ENCODE measurements around the gene ZMAT5.

The ZMAT5 gene

DNA sequence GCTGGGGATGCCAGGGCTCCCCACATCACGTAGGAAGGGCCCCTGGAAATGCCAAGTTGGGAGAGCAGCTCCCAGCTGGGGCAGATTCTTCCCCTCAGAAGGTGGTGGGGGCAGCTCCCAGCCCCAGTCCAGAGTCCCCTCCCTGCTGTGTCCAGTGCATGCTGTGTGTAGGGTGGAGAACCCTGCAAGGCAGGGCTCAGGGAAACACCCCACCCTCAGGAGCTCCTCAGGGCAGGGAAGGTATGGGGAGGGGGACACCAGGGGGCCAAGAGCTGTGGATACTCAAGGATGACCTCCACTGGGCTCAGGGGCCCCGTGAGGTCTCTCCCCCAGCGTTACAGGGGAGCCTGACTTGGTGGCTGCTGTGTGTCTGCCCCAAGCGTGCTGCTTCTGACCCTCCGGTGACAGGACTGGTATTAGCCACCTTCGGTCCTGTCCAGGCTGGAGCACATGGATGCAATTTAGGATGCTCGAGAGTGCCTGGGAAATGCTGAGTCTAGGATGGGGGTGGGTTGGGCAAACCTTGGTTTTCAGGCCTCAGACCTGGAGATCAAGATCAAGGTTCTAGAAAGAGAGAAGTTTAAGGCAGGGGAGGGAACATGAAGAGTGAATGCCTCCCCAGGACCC, 63.1 kb downstream of the ZMAT5 start:
- peaks cover 4 to 27% of the 10 kb centered on the region in 2 donors for H3K4me1 ChIP-seq (ENCODE audit: control insufficient read depth in 1 of 2, insufficient read depth in 2 of 2, low read length in 2 of 2)
- no peak overlapping the region for H3K27ac ChIP-seq (ENCODE audit: low read length)
- H3K36me3 ChIP-seq (ENCODE audit: control insufficient read depth in 1 of 2, insufficient read depth in 2 of 2, low read length in 2 of 2): no peaks in the 10 kb centered on the region
- no peaks in the 10 kb centered on the region for H3K9me3 ChIP-seq (ENCODE audit: control insufficient read depth in 1 of 2, low read length in 2 of 2)
- H3K27me3 ChIP-seq (ENCODE audit: low read depth, low read length): no peaks in the 10 kb centered on the region
- no peak overlapping the region for H3K4me3 ChIP-seq (ENCODE audit: low read depth in 1 of 2, low read length in 2 of 2)

DNA sequence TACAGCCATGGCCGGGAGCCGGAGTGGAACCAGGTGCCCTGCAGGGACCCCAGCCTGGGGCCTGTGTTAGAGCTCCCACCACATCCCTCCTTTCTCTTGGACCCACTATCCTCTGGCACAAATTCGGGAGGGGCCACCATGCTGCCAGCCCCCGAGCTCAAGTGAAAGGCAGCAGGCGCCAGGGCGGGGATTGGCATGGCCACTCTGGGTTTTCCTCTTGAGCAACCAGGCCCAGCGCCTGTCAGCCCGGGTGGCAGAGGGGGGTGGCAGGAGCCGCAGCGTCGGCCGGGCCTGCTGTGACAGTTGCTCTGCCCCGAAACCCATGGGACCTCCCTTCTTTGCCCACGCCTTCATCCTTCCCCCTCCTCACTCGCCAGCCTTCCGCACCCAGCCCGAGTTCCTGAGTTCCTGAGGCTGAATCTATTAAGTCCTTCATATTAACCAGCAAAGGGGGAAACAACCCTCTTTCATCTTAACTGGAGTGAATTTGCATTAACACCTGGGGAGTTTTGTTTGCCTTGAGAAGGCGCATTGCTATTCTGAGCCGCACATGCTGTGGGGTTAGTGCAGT, 63.8 kb downstream of the ZMAT5 start:
- Histone ChIP-seq H3K27ac (ENCODE audit: low read length) (no peak overlapping the region), H3K4me1 (ENCODE audit: control insufficient read depth in 1 of 2, insufficient read depth in 2 of 2, low read length in 2 of 2) (peaks cover 4 to 27% of the 10 kb centered on the region in 2 donors), H3K4me3 (ENCODE audit: low read depth in 1 of 2, low read length in 2 of 2) (no peak overlapping the region), H3K27me3 (ENCODE audit: low read depth, low read length) (no peaks in the 10 kb centered on the region), H3K36me3 (ENCODE audit: control insufficient read depth in 1 of 2, insufficient read depth in 2 of 2, low read length in 2 of 2) (no peaks in the 10 kb centered on the region), H3K9me3 (ENCODE audit: control insufficient read depth in 1 of 2, low read length in 2 of 2) (no peaks in the 10 kb centered on the region)

DNA sequence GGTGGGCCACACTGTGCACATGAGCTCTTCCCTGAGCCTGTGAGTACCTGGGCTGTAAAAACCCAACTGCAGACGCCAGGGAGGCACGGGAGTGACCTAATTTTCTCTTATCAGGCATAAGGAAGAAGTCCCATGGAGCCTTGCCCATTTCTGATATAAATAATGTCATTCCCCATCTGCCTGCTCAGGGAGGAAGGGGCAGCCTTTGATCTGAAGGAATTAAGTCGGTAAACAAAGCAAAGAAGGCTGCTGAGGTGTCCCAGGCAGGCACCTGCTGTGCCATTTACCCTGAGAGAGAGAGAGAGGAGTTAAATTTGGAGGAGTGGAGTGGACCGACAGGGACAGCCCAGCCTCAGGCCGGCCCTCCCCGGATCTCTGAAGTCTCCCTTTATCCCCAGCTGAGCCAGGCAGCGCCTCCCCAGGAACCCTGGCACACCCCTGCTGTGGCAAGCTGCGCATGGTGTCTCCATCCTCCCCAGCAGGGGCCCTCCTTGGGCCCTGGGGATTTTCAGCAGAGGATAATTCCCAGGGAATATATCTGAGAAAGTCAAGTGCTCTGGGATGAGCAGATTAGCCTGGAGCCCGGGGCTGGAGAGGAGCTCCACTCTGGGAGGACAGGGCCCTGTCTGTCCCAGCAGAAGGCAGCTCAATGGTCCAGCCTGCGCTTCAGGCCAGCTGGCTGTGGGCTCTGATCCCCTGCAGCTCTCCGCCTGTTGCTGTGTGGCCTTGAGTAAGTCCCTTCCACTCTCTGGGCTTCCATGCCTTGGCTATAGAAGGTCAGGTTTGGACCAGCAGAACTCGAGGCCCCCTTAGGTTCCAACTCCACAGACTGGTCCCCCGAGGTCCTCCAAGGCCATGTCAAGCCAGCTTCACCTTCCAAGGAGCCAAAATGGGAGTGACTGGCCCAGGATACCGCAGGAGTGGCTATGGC, 64.5 kb downstream of the ZMAT5 start:
- no peaks in the 10 kb centered on the region for H3K36me3 ChIP-seq (ENCODE audit: control insufficient read depth in 1 of 2, insufficient read depth in 2 of 2, low read length in 2 of 2)
- H3K9me3 ChIP-seq (ENCODE audit: control insufficient read depth in 1 of 2, low read length in 2 of 2): no peaks in the 10 kb centered on the region
- H3K4me3 ChIP-seq (ENCODE audit: low read depth in 1 of 2, low read length in 2 of 2): no peak overlapping the region
- no peak overlapping the region for H3K27ac ChIP-seq (ENCODE audit: low read length)
- H3K4me1 ChIP-seq (ENCODE audit: control insufficient read depth in 1 of 2, insufficient read depth in 2 of 2, low read length in 2 of 2): peaks cover 4 to 27% of the 10 kb centered on the region in 2 donors
- H3K27me3 ChIP-seq (ENCODE audit: low read depth, low read length): no peaks in the 10 kb centered on the region

DNA sequence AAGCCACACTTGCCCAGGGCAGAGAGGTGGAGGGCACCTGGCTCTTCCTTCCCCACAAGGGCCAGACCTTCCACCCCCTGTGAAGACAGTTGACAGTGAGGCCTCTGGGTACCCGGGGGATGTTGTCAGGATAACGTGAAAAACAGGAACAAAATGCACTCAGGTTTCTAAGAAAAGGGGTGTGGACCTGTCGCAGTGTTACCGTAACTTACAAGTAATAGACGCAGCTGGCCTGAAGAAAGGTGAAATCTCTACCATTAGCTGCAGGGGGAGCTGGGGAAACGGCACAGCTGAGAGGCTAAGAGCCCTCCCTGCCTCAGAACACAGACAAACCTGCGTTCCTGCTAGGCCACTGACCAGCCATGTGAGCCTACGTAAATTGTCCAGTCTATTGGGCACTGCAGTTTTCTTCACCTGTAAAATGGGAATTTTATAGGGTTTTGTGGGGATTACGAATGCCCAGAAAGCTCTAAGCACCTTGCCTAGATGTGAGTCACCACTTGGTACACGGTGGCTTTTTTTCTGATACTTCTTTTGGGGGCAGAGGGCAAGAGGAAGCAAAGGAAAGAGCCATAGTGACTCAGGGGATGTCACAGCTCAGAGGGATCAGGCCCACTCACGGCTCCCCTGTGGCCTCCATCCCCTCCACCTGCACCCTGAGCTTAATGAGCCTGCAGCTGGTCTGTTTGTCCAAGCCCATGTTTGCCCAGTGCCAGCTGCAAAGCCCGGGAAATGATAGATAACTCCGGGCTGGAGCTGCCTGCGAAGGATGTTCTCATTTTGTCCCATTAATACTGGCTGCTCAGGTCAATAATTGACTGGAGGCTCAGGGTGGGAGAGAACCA, 65.4 kb downstream of the ZMAT5 start:
- no peak overlapping the region for H3K27ac ChIP-seq (ENCODE audit: low read length)

DNA sequence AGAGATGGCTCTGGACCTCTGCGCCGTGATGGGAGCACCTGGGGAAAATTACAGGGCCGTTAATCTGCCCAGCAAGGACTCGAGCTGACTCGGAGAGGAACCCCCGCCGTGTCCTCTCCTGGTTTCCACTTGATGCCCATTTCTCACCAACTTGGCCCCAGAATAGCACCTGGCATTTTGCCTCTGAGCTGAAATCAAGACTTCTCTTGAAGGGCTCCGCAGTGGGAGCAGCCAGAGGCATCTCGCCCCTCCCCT, 66.0 kb downstream of the ZMAT5 start:
- H3K4me3 ChIP-seq (ENCODE audit: low read depth in 1 of 2, low read length in 2 of 2): no peak overlapping the region
- H3K4me1 ChIP-seq (ENCODE audit: control insufficient read depth in 1 of 2, insufficient read depth in 2 of 2, low read length in 2 of 2): peaks cover 4 to 22% of the 10 kb centered on the region in 2 donors
- H3K9me3 ChIP-seq (ENCODE audit: control insufficient read depth in 1 of 2, low read length in 2 of 2): no peaks in the 10 kb centered on the region
- no peak overlapping the region for H3K27ac ChIP-seq (ENCODE audit: low read length)
- H3K27me3 ChIP-seq (ENCODE audit: low read depth, low read length): no peaks in the 10 kb centered on the region
- no peaks in the 10 kb centered on the region for H3K36me3 ChIP-seq (ENCODE audit: control insufficient read depth in 1 of 2, insufficient read depth in 2 of 2, low read length in 2 of 2)

More for the DNA sequence above, 65.4 kb downstream of the ZMAT5 start:
- Histone ChIP-seq H3K4me3 (ENCODE audit: low read depth in 1 of 2, low read length in 2 of 2) (no peak overlapping the region), H3K9me3 (ENCODE audit: control insufficient read depth in 1 of 2, low read length in 2 of 2) (no peaks in the 10 kb centered on the region), H3K27me3 (ENCODE audit: low read depth, low read length) (no peaks in the 10 kb centered on the region), H3K4me1 (ENCODE audit: control insufficient read depth in 1 of 2, insufficient read depth in 2 of 2, low read length in 2 of 2) (peaks cover 4 to 22% of the 10 kb centered on the region in 2 donors), H3K36me3 (ENCODE audit: control insufficient read depth in 1 of 2, insufficient read depth in 2 of 2, low read length in 2 of 2) (no peaks in the 10 kb centered on the region)

DNA sequence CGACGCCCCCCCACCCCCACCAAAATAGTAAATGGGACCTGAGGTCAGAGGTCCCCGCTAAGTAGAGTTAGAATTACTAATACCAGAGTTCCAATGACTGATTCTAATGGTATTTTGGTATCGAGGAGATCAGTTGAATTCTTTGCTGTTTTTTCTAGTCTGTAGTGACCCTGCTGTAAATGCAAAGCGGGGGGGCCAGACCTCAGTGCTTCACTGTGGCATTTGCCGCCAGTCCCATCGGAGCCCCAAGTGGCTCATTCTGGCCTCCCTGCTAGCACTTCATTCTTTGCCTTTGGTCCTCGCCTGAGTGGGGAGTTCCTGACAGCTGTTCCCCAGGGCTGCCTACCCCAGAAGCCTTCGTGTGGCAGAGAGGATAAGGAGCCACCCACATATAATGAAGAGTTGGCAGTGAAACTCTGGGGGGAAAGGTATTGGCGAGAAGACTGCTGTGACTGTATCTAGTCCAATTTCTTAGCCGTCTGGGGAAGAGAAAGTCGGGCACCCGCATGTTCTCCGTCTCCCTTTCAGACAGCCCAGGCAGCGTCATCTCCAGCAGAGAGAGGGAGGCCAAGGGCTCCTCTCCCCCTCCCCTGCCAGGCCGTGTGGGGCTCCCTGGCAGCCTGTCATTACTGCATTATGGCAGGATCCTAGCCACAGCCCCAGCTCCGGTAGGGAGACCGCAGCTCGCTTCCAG, 66.5 kb downstream of the ZMAT5 start:
- Histone ChIP-seq H3K9me3 (ENCODE audit: control insufficient read depth in 1 of 2, low read length in 2 of 2) (no peaks in the 10 kb centered on the region), H3K4me3 (ENCODE audit: low read depth in 1 of 2, low read length in 2 of 2) (no peak overlapping the region), H3K4me1 (ENCODE audit: control insufficient read depth in 1 of 2, insufficient read depth in 2 of 2, low read length in 2 of 2) (peaks cover 4 to 22% of the 10 kb centered on the region in 2 donors), H3K27ac (ENCODE audit: low read length) (no peak overlapping the region), H3K27me3 (ENCODE audit: low read depth, low read length) (no peaks in the 10 kb centered on the region), H3K36me3 (ENCODE audit: control insufficient read depth in 1 of 2, insufficient read depth in 2 of 2, low read length in 2 of 2) (peaks cover 3 to 4% of the 10 kb centered on the region in 2 donors)

DNA sequence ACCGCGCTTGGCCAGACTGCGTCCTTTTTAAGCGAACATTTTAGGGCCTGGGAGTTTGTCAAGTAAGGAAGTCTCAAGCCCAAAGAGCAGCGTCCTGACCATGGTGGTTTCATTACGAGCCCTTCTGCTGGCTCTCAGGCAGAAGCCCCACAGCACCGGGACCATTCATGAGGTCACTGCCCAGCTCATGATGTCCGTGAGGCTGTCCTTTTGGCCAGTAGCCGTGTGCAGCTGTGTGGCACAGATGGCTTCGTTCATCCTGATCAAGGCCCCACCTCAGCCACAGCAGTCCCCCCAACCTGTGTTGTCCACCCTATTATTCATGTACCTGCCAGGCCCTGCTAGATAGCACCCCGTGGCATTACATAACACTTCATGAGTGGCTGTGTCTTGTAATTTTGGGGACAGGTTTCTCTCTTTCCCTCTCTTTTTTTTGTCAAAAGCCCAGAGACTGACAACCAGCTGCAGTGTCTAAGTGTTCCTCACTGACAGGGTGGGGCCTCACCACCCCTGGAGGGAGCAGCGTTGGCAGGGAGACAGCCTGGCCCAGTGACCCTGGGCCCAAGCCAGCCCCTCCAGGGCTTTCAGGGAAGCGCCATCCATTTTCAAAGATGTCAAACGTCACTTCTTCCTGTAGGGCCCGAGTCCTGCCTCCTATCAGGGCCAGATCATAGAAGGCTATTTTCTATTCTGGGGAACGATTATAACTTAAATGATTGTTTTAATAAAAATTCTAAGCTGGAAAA, 68.8 kb downstream of the ZMAT5 start:
- Histone ChIP-seq H3K27me3 (ENCODE audit: low read depth, low read length) (no peaks in the 10 kb centered on the region), H3K27ac (ENCODE audit: low read length) (no peak overlapping the region), H3K4me1 (ENCODE audit: control insufficient read depth in 1 of 2, insufficient read depth in 2 of 2, low read length in 2 of 2) (peaks cover 0 to 7% of the 10 kb centered on the region in 2 donors), H3K4me3 (ENCODE audit: low read depth in 1 of 2, low read length in 2 of 2) (no peak overlapping the region), H3K9me3 (ENCODE audit: control insufficient read depth in 1 of 2, low read length in 2 of 2) (no peaks in the 10 kb centered on the region), H3K36me3 (ENCODE audit: control insufficient read depth in 1 of 2, insufficient read depth in 2 of 2, low read length in 2 of 2) (peaks cover 14 to 22% of the 10 kb centered on the region in 2 donors)

DNA sequence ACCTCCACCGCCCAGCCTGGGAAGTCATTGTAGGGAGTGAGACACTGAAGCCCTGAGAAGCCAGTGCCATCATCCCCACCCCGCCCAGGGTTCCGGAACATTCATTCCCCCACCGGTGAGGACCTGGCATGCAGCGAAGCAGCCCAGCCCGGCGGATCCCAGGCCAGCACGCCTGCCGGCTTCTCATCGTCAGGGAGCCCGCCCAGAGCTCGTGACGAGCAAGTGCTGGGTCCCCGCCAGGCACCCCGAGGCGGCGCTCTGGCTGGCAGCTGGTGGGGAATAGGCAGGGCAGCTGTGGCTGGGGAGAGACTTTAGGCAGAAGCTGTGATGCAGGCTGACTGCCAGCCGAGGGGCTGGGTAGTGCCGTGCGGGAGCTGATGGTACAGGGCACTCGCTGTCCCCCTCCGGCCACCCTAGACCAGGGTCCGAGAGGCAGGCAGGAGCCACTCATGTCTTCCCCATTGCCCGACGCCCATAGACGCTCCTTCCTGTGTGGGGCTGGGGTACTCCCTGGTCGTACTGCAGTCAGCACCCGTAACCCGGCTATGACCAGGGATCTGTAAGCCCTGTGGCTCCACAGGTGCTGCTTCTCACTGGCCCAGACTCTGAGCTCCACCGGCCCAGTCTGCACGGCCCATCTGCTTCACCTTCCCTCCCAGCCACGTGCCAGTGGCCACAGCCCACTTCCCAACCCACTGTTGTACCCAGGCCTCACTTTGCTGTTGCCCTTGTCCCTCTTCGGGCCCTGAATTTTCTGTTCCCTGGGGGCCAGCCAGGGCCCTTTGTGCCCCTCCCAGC, 71.5 kb downstream of the ZMAT5 start:
- Histone ChIP-seq H3K4me3 (ENCODE audit: low read depth in 1 of 2, low read length in 2 of 2) (no peak overlapping the region), H3K4me1 (ENCODE audit: control insufficient read depth in 1 of 2, insufficient read depth in 2 of 2, low read length in 2 of 2) (peaks cover 0 to 1% of the 10 kb centered on the region in 2 donors), H3K36me3 (ENCODE audit: control insufficient read depth in 1 of 2, insufficient read depth in 2 of 2, low read length in 2 of 2) (peaks cover 17 to 33% of the 10 kb centered on the region in 2 donors), H3K27me3 (ENCODE audit: low read depth, low read length) (no peaks in the 10 kb centered on the region), H3K27ac (ENCODE audit: low read length) (no peak overlapping the region), H3K9me3 (ENCODE audit: control insufficient read depth in 1 of 2, low read length in 2 of 2) (no peaks in the 10 kb centered on the region)

DNA sequence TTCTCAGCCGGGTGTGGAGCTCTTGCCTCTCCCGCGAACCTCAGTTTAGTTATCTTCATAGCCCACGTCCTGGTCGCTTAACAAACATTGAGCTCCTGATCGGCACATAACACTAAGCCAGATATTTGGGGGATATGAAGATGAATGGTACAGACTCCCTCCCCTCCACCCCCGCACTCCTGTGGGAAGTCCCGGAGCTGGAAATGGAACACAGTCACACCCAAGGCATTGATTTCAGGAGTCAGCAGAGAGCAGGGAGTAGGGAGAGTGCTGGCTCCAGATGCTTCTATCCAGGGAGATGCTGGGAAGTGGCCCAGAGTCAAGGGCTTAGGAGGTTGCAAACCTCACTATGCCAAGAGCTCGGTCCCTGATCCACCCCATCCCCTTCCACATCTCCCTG, 73.1 kb downstream of the ZMAT5 start:
- peaks cover 17 to 33% of the 10 kb centered on the region in 2 donors for H3K36me3 ChIP-seq (ENCODE audit: control insufficient read depth in 1 of 2, insufficient read depth in 2 of 2, low read length in 2 of 2)
- peaks cover 0 to 9% of the 10 kb centered on the region in 2 donors for H3K4me1 ChIP-seq (ENCODE audit: control insufficient read depth in 1 of 2, insufficient read depth in 2 of 2, low read length in 2 of 2)
- H3K9me3 ChIP-seq (ENCODE audit: control insufficient read depth in 1 of 2, low read length in 2 of 2): no peaks in the 10 kb centered on the region

DNA sequence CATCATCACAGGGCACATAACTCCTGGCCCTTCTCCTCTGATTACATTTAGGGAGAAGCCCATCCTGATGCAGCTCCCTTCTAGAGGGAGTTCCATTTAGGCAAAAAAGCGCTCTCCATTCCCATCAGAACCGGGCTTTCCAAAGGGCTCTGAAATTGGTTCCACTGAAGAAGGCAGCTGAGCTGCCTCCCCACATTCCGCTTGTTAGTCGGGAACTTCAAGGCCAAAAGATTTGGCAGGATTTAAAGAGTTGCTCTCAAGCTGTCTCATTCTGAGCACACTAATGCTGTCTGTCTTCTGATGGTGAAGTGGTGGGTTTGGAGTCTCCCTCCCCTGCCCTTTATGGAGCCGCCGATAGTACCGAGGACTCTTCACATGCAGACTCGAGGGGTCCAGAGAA, 73.6 kb downstream of the ZMAT5 start:
- Histone ChIP-seq H3K4me1 (ENCODE audit: control insufficient read depth in 1 of 2, insufficient read depth in 2 of 2, low read length in 2 of 2) (peaks cover 0 to 9% of the 10 kb centered on the region in 2 donors), H3K36me3 (ENCODE audit: control insufficient read depth in 1 of 2, insufficient read depth in 2 of 2, low read length in 2 of 2) (peaks cover 17 to 33% of the 10 kb centered on the region in 2 donors), H3K9me3 (ENCODE audit: control insufficient read depth in 1 of 2, low read length in 2 of 2) (no peaks in the 10 kb centered on the region), H3K27me3 (ENCODE audit: low read depth, low read length) (no peaks in the 10 kb centered on the region), H3K27ac (ENCODE audit: low read length) (no peak overlapping the region), H3K4me3 (ENCODE audit: low read depth in 1 of 2, low read length in 2 of 2) (no peak overlapping the region)

More for the DNA sequence above, 73.1 kb downstream of the ZMAT5 start:
- Histone ChIP-seq H3K27me3 (ENCODE audit: low read depth, low read length) (no peaks in the 10 kb centered on the region), H3K27ac (ENCODE audit: low read length) (no peak overlapping the region), H3K4me3 (ENCODE audit: low read depth in 1 of 2, low read length in 2 of 2) (no peak overlapping the region)

Measured in muscle layer of duodenum (tissue), 2 donors.